Erythroblast (primary cell): ENCODE data around the gene CAPN5.

ENCODE experiments used
- GATA1 ChIP-seq: IDR thresholded peaks from 2 replicates; pipeline ENCODE4 v1.6.1; 2011; ENCODE audit warnings: low read depth, mild to moderate bottlenecking, control low read depth, low read length, moderate library complexity
- POLR2A ChIP-seq: IDR thresholded peaks from 2 replicates; pipeline ENCODE4 v1.6.1; 2011; ENCODE audit warnings: mild to moderate bottlenecking, low read length

DNA sequence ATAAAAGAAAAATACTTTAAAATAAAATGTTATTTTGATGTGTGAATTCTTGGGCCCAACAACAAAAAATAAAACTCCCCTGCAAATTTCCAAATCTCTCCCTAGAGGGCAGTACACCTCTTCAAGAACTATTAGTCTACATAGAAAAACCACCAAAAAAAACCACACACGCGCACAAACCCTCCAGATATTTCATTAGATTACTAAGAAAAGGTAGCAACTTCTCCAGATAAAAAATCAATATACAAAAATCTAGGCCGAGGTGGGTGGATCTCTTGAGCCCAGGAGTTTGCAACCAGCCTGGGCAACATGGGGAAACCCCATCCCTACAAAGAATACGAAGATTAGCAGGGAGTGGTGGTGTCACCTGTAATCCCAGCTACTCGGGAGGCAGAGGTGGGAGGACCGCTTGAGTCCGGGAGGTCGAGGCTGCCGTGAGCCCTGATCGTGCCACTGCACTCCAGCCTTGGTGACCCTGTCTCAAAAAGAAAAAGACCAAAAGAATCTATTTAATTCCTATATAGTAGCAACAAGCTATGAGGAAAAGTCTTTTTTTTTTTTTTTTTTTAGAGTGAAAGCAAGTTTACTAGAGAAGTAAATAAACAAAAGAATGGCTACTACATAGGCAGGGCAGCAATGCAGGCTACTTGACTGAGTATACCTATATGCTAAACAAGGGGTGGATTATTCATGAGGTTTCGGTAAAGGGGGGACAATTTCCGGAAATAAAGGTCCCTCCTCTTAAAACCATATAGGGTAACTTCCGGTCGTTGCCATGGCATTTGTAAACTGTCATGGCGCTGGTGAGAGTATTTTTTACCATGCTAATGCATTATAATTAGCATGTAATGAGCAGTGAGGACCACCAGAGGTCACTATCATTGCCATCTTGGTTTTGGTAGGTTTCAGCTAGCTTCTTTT lies 19.5 kb upstream of the CAPN5 start:
- TF ChIP-seq POLR2A (no peak), GATA1 (no peak)
